T-helper 2 cell (primary cell): ENCODE data around the gene PARP9.

Experiments used
- DNase-seq, 5 experiments: peaks; one replicate each; pipeline versions ENCODE4 v3.0.0 to v3.0.0-alpha.2; 2012 to 2022
- total RNA-seq, 2 donors: gene quantifications; one replicate each; lab custom pipeline; 2026; lab: John Stamatoyannopoulos, UW

The PARP9 gene
- total RNA-seq: 37.7 to 57.5 reads per million in 2 donors

DNA sequence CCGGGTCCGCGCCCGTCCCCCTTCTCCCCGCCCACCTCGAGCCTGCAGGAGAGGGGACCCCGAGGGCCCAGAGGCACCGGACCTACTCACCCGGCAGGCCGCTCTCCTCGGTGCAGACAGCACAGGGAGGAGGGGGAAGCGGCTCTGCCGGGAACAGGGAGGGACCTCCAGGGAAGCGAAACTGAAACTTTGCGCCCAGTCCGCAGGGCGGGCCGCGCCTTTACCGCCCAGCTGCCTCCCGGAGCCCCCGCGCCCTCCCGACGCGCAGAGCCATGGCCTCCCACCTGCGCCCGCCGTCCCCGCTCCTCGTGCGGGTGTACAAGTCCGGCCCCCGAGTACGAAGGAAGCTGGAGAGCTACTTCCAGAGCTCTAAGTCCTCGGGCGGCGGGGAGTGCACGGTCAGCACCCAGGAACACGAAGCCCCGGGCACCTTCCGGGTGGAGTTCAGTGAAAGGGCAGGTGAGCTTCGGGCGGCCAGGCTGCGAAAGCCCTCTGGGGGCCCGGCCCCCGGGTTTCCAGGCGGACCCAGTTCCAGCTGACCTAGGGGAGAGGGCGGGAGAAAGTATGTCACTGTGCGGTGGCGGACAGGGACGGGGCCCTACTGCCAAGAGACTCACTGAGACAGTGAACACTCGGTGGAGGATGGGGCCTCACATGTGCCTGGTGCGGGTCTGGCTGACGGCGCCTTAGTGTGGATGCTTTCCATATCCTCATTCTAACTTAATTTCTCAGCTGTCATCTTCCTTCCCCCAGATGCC lies at the start of gene PARP9, which contains the start of gene DTX3L:
PARP9 (minus strand) TSS at position 146 of the 758 bp plus-strand sequence. CDS start 4,680 bp downstream, outside the sequence.
DTX3L (plus strand) TSS at position 184 of the 758 bp plus-strand sequence; CDS start at position 273, 89 bp downstream.
- peak; percentile 52 to 83 (median 69) for DNase-seq

DNA sequence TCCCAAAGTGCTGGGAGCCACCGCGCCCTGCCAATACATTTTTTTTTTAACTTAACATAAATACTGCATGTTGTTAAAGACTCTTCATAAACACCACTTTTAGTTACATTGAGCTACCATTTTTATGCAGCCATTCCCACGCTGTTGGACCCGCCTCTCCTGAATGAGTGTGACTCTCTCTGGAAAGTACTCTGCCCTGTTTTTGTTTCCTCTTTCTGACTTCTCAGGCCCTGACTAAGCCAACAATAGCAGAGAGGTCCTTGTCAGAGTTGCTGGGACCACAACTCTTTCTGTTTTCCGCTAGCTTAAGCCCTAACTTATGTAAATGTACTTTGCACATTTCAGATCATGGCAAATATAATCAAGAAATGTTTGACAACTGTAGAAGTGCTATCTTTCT lies 48.6 kb upstream of the PARP9 start:
- no peak for DNase-seq

DNA sequence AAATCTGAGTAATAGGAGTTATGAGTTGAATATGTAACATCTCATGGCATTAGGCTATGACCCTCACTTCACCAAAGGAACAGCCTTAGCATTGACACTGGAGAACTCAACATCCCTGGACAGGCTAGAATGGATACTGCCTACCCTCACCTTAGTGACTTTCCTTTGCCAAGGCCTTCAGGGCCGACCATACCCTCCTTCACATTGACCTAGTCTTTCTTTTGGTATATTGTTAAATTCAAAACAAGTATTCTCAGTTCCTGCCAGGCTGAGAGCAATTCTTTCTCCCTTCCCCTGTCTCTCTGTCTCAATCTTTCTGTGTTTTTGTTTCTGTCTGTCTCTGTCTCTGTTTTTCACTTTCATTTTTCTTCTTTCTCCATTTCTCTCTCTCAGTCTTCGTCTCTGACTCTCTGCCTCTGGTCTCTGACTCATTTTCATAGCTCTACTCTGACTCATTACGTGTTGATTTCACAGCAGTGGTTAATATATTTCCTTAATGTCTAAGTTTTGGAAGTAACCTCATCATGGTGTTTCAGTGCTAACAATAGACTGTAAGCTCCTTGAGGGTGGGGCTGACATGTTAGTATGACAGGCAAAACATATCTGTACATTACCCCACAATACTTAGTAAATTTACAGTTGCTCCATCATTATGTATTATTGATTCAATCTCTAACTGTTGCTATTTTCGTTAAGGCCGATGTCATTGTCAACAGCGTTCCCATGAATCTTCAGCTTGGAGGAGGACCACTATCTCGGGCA lies 45.9 kb upstream of the PARP9 start:
- DNase-seq: peak in 1 of 5 experiments; percentile 94

DNA sequence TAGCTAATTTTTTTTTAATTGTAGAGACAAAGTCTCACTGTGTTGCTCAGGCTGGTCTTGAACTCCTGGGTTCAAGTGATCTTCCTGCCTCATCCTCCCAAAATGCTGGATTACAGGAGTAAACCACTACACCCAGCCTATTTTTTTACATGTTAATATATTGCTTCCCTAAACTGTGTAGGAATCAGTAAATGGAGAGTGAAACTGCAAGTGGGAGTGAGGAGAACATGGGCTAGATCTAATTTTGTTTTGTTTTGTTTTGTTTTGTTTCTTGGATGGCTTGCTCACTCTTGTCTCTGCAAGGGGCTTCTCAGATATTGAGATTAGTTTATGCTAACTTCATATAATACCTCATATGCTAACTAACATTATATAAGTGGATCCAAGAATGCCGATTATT lies 44.8 kb upstream of the PARP9 start:
- no peak for DNase-seq

DNA sequence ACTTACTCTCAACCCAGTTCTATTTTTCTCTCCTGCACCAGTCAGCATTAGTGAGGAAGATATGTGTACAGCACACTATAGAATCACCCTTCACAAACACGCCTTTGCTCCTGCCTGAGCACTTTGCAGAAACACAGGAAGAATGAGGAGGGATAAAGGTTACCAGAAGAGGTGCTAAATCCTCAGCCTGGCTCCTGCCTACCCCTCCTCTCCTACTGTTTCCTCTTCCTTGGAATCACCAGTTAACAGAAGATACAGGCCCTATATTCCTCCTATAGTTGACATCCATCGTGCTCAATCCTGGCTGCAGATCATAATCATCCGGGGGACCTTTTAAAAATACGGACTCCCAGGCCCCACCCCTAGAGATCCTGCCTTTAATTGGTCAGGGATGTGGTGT lies 42.2 kb upstream of the PARP9 start:
- DNase-seq: no peak

DNA sequence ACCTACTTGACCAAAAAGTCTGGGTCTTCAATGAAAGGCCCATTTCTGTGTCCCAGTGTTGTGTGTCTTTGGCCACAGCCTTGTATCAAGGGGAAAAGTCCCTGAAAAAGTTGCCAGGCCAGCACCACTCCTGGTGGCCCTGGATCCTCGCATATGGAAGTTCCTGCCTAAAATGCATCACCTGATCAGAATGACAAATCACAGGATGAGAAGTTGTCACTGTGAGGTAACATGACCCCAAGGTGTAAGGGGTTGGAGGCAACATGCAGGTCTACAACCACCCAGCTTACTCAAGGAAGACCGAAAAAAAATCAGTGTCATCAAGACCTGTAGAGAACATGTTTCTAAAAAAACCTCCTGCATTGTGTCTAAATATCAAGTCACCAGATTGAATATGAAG lies 39.0 kb upstream of the PARP9 start:
- DNase-seq: no peak

DNA sequence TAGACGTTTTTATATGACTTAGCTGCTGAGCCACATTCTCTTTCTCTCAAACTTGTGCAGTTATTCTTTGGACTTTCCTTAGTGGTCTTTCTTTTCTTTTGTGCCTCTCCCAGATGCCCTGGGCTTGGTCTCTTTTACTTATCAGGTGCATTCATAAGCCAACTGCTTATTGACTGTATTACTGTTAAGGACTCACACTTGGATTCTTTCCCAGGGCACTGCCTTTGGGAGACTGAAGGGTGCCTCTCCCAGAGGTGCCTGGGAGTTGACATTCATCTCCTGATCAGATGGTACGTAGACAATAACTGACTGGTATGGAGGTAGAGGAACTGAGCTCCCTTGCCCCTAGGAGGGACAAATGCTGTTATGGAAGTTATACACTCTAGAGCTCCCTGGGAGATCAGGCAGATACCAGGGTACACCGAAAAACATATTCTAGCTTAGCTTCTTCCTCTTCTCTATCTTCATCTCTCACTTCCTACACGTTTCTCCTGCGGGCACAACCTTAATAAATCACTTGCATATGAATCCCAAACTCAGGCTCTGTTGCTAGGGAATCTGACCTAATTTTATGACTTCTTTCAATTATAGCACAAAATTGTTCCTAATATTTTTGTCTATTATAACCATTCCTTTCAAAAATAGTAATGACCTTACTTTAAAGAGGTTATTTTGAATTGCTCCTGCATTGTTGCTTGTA lies 38.1 kb upstream of the PARP9 start:
- no peak for DNase-seq

DNA sequence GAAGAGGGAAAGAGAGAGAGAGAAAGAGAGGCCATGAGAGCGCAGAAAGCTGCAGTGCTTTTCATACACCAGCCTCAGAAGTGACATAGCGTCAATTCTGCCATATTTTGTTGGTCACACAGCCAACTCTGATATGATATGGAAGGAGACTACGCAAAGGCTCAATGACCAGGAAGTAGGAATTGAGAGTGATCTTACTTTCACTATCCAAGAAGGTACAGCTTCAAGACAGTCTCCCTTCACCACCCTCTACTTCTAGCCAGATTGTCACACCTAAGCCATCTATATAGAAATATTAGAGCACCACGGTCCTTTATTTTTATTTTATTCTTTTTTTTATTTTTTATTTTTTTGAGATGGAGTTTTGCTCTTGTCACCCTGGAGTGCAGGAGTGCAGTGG lies 34.5 kb upstream of the PARP9 start:
- DNase-seq: no peak

DNA sequence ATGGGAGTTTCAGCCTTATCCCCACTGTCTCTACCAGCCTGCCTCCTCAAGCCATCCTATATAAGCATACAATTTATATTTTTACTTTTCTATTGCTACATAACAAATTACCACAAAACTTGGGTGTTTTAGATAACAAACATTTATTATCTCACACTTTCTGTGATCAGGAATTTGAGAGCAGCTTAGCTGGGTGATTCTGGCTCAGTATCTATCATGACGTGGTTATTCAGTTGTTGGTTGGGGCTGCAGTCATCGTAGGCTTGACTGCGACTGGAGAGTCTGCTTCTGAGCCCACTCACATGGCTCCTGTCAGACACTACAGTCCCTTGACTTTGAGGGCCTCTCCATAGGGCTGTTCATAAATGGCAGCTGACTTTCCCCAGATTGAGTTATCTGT lies 34.1 kb upstream of the PARP9 start:
- DNase-seq: no peak

DNA sequence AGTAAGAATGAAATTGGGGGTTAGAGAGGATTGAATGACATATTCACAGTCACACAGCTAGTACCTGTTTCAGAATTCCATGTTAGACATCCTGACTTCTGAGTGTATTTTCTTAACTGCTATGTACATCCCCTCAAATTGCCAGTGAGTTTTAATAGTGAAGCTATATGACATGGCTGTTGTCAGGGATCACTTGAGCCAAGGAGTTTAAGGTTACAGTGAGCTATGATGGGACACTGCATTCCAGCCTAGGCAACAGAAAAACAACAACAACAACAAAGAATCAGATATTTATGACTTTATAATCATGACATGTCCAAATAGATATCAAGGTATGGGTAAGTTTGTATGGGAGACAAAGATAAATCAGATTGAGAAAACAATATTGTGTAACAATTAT lies 29.9 kb upstream of the PARP9 start:
- DNase-seq: no peak

DNA sequence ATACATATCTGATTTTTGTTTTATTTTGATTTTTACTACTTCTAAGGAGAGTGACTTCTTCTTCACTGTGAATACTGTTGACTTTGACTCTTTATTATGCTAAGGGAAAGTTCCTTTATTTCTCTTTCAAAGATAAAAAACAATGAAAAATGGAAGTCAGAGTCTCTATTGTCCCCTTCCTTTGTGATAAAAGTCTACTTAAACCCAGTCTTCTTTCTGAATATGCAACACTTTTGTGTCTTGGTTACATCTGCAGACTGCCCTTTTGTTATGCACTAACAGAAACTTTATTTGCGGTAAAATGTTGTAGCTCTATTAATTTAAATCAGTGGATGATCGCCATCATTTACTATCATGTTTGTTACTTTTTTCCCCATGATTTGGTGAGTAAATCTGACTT lies 26.5 kb upstream of the PARP9 start:
- no peak for DNase-seq

DNA sequence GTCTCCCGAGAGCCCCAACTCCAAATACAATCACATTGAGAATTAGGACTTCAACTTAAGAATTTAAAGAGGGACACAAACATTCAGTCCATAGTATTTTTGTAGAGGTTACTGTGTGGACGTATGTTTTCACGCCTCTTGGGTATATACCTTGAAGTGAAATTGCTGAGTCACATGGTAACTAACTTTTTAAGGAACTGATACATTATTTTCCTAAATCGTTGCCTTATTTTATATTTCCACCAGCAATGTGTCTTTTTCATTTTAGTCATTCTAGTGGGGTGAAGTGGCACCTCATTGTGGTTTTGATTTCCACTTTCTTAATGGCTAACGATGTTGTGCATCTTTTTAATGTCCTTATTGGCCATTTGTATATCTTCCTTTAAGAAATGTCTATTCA lies 25.2 kb upstream of the PARP9 start:
- no peak for DNase-seq

DNA sequence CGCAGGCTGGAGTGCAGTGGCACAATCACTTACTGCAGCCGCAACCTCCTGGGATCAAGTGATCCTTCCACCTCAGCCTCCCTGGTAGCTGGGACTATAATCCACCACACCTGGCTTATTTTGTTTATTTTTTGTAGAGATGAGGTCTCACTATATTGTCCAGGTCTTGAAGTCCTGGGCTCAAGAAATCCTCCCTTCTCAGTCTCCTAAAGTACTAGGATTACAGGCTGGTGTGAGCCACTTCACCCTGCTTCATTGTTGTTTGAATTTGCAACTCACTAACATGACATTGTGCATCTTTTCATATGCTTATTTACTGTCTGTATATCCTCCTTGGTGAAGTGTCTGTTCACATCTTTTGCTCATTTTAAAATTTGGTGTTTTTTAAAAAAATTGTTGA lies 23.5 kb upstream of the PARP9 start:
- DNase-seq: no peak

DNA sequence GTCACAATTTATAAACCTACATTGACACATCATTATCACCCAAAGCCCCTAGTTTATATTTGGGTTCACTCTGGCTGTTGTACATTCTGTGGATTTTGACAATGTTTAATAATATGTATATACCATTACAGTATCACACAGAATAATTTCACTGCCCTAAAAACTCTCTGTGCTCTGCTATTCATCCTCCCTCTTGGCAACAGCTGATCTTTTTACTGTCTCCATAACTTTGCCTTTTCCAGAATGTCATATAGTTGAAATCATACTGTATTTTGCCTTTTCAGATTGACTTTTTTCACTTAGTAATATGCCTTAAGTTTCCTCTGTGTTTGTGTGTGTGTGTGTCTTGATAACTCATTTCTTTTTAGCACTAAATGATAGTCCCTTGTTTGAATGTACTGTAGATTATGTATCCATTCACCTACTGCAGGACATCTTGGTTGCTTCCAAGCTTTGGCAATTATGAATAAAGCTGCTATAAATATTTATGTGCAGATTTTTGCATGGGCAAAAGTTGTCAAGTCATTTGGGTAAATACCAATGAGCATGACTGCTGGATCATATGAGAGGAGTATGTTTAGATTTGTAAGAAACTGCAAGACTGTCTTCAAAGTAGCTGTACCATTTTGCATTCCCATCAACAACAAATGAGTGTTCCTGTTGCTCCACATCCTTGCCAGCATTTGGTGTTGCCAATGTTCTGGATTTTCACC lies 22.8 kb upstream of the PARP9 start:
- DNase-seq: no peak

DNA sequence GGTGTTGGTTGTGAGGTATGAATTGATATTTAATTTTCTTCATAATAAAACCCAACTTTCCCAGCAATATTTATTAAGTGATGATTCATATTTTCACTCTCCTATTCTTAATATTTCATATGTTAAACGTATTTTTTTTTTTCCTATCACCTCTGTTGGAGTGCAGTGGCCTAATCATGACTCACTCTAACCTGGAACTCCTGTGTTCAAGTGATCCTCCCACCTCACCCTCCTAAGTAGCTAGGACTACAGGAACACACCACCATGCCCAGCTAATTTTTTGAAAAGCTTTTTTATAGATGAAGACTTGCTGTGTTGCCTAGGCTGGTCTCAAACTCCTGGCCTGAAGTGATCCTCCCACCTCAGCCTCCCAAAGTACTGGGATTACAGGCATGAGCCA lies 22.0 kb upstream of the PARP9 start:
- no peak for DNase-seq

DNA sequence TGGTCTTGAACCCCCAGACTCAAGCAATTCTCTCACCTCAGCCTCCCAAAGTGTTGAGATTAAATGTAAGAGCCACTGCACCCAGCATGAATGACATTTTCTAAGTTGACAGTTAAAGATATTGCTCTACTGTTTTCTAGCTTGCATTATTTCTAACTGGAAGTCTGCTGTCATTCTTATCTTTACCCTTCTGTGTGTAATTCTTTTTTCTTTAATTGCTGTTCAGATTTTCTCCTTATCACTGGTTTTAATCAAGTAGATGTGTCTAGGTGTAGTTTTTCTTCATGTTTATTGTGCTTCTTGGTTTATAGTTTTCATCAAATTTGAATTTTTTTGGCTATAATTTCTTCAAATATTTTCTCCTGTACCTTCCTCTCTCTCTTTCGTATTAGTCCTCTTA lies 18.3 kb upstream of the PARP9 start:
- no peak for DNase-seq

DNA sequence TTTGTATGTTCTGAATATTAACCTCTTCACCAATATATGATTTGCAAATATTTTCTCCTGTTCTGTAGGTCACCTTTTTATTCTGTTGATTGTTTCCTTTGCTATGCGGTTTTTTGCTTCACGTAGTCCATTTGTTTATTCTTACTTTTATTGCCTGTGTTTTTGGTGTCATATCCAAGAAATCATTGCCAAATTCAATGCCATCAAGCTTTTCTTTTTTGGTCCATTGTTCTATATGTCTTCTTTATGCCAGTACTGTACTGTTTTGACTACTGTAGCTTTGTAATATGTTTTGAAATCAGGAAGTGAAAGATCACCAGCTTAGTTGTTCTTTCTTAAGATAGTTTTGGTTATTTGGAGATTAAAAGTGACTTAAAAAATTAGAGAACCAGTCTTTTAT lies 17.5 kb upstream of the PARP9 start:
- no peak for DNase-seq

DNA sequence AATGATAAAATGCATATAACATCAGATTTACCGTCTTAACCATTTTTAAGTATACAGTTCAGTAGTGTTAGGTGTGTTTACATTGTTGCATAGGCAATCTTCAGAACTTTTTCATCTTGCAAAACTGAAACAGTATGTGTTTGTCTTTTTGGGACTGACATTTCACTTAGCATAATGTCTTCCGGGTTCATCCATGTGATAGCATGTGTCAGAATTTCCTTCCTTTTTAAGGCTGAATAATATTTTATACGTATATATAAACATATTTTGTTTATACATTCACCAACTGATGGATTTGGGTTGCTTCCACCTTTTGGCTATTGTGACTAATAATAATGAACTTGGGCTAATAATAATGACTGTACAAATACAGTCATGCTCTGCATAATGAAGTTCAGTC lies 16.4 kb upstream of the PARP9 start:
- no peak for DNase-seq

DNA sequence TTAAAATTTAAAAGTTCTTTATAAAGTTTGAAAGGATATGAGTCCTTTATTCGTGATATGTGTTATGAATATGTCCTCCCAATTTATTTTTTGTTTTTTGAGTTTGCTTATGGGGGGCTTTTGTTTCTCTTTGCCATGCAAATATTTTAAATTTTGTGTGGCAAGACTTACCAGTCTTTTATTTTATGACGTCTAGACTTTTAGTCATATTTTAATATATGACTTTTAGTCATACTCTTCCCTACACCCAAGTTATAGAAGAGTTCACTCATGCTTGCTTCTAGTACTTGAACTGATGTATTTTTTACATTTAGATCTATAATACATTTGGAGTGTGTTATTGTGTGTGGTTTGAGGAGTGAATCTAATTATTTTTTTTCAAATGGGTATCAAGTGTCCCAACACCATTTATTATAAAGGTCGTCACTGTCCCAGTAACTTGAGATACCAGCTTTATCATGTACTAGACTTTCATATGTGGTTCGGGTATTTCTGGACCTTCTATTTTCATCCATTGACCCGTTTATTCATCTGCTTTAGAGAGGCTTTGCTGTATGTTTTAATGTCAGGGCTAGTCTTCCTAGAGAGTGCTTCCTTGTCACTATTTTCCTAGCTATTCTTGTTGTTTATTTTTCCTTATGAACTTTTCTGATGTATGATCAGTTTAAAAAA lies 14.1 kb upstream of the PARP9 start:
- DNase-seq: no peak

DNA sequence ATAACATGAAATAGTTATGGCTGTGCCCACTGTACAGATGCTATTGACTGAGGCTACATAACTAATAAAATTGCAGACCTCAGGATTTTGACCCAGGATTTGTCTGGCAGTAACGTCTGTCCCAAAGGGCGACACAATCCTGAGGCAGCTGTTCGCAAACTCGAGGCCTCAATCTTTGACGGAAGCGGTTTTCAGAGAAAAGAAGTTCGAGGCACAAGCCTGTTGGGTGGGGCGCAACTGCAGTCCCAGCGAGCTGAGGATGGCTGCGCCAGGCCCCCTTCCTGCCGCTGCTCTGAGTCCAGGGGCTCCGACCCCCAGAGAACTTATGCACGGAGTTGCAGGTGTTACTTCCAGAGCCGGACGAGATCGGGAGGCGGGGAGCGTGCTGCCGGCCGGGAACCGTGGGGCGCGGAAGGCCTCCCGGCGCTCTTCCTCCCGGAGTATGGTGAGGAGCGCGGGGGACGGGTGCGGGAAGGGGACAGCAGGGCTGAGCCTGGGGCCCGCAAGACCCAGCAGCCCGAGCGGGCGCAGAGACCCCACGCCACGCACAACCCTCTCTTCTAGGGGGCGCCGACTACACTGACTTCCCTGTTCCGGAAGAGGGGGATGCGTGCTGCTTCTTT lies 13.4 kb upstream of the PARP9 start, which contains the start of gene PARP15:
PARP15 (plus strand) TSS at position 242 of the 623 bp plus-strand sequence; CDS start at position 260, 18 bp downstream.
- peak in 4 of 5 experiments; percentile 8 to 79 (median 25) for DNase-seq

DNA sequence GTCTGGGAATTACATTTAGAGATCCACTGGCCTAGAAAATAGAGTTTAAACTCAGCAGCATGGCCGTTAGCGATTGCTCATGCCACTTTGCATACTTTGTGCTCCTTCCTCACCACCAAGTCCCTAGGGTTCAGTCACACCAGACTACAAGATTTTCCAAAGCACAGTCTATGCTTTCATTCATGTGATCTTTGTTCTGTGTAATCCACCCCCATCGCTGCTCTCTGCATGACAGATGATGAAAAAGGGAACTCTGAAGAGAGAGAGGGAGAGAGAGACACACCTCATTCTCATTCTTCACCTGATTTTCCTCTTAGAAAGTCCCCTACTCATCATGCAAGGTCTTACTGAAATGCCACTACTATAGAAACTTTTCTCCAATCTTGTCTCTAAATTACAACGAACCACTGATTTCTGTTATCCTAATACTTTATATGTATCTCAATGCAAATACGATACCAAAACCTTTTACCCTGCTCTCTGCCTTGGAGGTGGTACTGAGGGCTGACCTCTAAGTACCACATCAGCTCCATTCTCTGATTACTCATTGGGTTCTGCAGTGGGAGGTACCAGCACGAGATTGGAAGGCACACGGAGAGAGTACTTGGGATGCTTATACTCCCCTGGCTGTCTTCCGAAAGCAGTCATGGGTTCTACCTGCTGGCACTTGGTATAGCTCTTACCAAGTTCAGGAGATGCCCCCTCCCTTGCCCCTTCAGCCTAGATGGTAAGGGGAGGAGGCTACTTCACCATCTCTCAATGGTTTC lies 12.3 kb upstream of the PARP9 start:
- DNase-seq: peak in 1 of 5 experiments; percentile 45
